Measurements from ENCODE around the gene THSD4.

Gene THSD4

GRCh38 chr15:71114887-71115566 lies at the start of gene THSD4:
Gene THSD4 (plus strand): TSS chr15:71115471.
- peak; percentile 2 for DNase-seq

GRCh38 chr15:71066983-71067382 lies 48.3 kb upstream of the THSD4 start:
- no peak for DNase-seq

- no peak for DNase-seq
Measured at GRCh38 chr15:71069693-71070092, 45.6 kb upstream of the THSD4 start.

GRCh38 chr15:71071529-71071928 lies 43.7 kb upstream of the THSD4 start:
- DNase-seq = no peak

- no peak for DNase-seq
Measured at GRCh38 chr15:71072423-71072822, 42.8 kb upstream of the THSD4 start.

GRCh38 chr15:71078506-71079207 lies 36.6 kb upstream of the THSD4 start:
- DNase-seq = no peak

- no peak for DNase-seq
Measured at GRCh38 chr15:71079208-71080044, 35.8 kb upstream of the THSD4 start.

GRCh38 chr15:71080166-71080565 lies 35.1 kb upstream of the THSD4 start:
- DNase-seq = no peak

GRCh38 chr15:71080705-71081104 lies 34.6 kb upstream of the THSD4 start:
- no peak for DNase-seq

- DNase-seq = no peak
Measured at GRCh38 chr15:71082803-71083202, 32.5 kb upstream of the THSD4 start.

GRCh38 chr15:71083349-71083748 lies 31.9 kb upstream of the THSD4 start:
- no peak for DNase-seq

GRCh38 chr15:71084264-71084663 lies 31.0 kb upstream of the THSD4 start:
- no peak for DNase-seq

- DNase-seq = no peak
Measured at GRCh38 chr15:71085809-71086208, 29.5 kb upstream of the THSD4 start.

- no peak for DNase-seq
Measured at GRCh38 chr15:71088155-71088554, 27.1 kb upstream of the THSD4 start.

- no peak for DNase-seq
Measured at GRCh38 chr15:71088683-71089082, 26.6 kb upstream of the THSD4 start.

GRCh38 chr15:71089801-71090200 lies 25.5 kb upstream of the THSD4 start:
- DNase-seq = no peak

GRCh38 chr15:71091601-71092000 lies 23.7 kb upstream of the THSD4 start:
- DNase-seq = no peak

GRCh38 chr15:71092056-71092600 lies 23.1 kb upstream of the THSD4 start:
- no peak for DNase-seq

- no peak for DNase-seq
Measured at GRCh38 chr15:71093054-71094024, 21.9 kb upstream of the THSD4 start.

- no peak for DNase-seq
Measured at GRCh38 chr15:71094137-71094536, 21.1 kb upstream of the THSD4 start.

- DNase-seq = no peak
Measured at GRCh38 chr15:71096676-71097075, 18.6 kb upstream of the THSD4 start.

- no peak for DNase-seq
Measured at GRCh38 chr15:71097890-71098289, 17.4 kb upstream of the THSD4 start.
